Measurements from ENCODE around the gene DMD.

The DMD gene

DNA sequence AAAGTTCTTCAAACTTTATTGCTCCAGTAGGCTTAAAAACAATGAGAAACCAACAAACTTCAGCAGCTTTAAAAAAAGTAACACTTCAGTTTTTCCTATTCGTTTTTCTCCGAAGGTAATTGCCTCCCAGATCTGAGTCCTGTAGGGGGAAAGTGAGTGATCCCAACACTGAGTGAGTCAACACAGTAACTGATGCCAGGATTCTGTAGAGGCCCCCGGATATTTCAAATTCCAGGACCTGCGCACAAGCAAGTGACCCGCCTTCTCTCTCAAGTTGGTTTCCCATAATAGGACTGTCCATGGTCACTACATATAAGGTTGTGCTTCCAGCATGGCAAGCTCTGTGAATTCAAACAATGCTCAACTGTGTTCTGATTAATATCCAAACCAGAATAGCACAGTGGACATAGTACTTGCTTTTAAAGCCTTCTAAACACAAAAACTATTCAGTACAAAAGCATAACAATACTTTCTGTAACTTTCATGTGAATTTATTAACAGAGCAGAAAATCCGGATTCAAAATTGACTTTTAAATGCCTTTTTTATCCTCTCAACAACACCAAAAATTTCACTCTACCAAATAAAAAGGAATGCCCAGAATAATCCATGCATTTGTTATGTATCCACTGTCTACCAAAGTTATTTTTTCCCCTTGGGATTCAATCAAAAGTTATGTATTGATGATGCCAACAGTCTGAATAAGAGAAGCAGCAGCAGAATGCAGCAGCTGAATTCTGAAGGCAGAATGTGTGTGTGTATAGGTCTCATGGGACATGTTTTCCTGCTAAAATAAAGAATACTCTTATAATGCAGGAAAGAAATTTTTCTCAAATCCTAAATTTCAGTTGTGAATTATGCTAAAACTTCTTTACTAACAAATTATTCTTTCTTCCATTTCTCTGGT is at the start of gene DMD:
Gene DMD (minus strand): TSS at position 194 of the 905 bp plus-strand sequence. CDS start 237 bp downstream, outside the sequence.
- Mint-ChIP-seq H3K27me3 (no peaks in the 10 kb centered on the region), H3K4me1 (no peaks in the 10 kb centered on the region), H3K4me3 (no peak within 1 kb of the TSS), H3K9me3 (no peaks in the 10 kb centered on the region), H3K36me3 (ENCODE audit: insufficient read depth) (no peaks in the 10 kb centered on the region), H3K27ac (ENCODE audit: low read depth) (no peak within 1 kb of the TSS)
- no peak for DNase-seq (ENCODE audit: low spot score in 2 of 2)
- no peak for ATAC-seq (replicated peaks; ENCODE audit: extremely low read depth, poor library complexity, severe bottlenecking)

DNA sequence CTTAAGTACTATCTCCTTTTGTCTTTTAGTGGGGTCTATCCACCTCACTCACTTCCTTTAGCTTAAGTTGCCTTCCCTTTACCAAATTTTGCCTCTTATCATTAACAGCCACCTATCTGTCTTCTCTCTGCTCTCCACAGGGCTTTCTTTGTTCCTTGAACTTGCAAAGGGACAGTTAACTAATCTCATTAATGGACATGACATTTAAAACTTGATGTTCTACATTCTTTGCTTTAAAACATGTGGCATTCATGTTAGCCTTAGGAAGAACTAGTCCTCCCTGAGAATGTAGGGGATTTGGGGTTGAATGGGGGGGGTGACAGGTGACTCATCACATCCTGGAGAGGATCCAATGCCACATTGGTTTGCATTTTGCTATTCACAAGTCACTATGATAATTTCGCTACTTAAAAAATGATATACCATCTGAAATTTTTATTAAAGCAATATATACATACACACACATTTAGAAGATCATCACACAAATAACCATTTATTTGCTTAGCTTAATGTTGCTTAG is 41.0 kb upstream of the DMD start:
- no peak for DNase-seq (ENCODE audit: low spot score in 2 of 2)

DNA sequence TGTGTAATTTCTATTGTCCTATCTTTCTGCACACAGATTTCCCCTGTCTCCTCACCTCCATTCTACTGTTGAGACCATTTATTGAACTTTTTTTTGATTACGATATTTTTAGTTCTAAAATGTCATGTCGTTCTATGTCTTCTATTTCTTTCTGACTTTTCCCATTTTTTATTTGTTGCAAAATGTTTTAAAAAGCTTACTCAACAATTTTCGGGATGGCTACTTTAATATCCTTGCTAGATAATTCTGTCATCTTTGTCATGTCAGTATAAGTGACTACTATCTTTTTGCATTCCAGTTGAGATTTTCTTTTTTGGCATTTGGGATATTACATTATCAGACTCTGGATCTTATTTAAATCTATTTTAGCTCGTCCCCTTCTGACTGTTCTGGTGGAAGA is 7.5 kb upstream of the DMD start:
- Mint-ChIP-seq H3K27me3 (no peaks in the 10 kb centered on the region), H3K4me1 (no peaks in the 10 kb centered on the region), H3K36me3 (ENCODE audit: insufficient read depth) (no peaks in the 10 kb centered on the region), H3K9me3 (no peaks in the 10 kb centered on the region), H3K4me3 (no peak overlapping the region), H3K27ac (ENCODE audit: low read depth) (no peak overlapping the region)
- no peak for DNase-seq (ENCODE audit: low spot score in 2 of 2)
- ATAC-seq (replicated peaks; ENCODE audit: extremely low read depth, poor library complexity, severe bottlenecking) = no peak

More for the DNA sequence above, 41.0 kb upstream of the DMD start:
- H3K27me3 Mint-ChIP-seq = no peaks in the 10 kb centered on the region
- no peak overlapping the region for H3K4me3 Mint-ChIP-seq
- H3K27ac Mint-ChIP-seq (ENCODE audit: low read depth) = no peak overlapping the region
- no peaks in the 10 kb centered on the region for H3K9me3 Mint-ChIP-seq
- no peaks in the 10 kb centered on the region for H3K4me1 Mint-ChIP-seq
- no peak for ATAC-seq (replicated peaks; ENCODE audit: extremely low read depth, poor library complexity, severe bottlenecking)
- no peaks in the 10 kb centered on the region for H3K36me3 Mint-ChIP-seq (ENCODE audit: insufficient read depth)

DNA sequence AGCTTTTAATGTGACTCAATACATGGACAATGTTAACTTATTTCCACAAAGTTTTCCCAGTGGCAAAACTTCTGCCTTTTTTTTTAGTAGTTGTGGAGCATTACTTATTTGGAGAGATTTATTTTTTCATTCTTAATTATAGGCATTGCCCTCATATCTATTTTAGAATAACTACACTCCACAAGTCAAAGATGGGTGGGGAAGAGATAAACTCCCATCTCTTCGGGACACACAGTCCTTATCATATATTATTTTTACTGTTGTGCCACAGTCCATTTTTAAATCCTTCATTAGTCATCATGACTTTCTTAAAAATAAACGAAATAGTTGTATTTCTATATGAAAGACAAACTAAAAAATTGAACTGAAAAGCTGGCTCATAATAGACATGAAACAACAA is 1.2 kb downstream of the DMD start:
- Mint-ChIP-seq H3K27ac (ENCODE audit: low read depth) (no peak overlapping the region), H3K9me3 (no peaks in the 10 kb centered on the region), H3K27me3 (no peaks in the 10 kb centered on the region), H3K4me3 (no peak overlapping the region), H3K4me1 (no peaks in the 10 kb centered on the region), H3K36me3 (ENCODE audit: insufficient read depth) (no peaks in the 10 kb centered on the region)
- ATAC-seq (replicated peaks; ENCODE audit: extremely low read depth, poor library complexity, severe bottlenecking) (no peak), DNase-seq (ENCODE audit: low spot score in 2 of 2) (no peak)

DNA sequence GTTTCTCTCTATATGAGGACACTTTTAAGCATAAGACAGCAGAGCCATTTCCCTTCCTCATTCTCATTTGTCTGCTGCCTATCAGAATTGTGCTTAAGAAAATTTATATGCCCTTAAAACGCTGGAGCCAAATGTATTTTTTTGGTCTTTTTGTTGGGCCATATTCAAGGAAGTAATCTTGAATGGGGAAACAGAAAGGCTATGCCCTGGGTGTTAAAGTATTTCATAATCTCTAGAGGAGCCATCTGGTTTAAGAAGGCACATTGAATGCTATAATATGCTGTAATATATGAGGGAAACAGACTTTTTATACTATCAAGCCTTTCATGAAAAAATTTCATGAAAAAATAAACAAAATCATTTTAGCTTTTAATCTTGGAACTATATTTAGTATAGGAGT is 4.3 kb downstream of the DMD start:
- no peak for DNase-seq (ENCODE audit: low spot score in 2 of 2)
- Mint-ChIP-seq H3K36me3 (ENCODE audit: insufficient read depth) (no peaks in the 10 kb centered on the region), H3K9me3 (peaks cover 10% of the 10 kb centered on the region), H3K27me3 (no peaks in the 10 kb centered on the region), H3K4me3 (no peak overlapping the region), H3K27ac (ENCODE audit: low read depth) (no peak overlapping the region), H3K4me1 (no peaks in the 10 kb centered on the region)
- ATAC-seq (replicated peaks; ENCODE audit: extremely low read depth, poor library complexity, severe bottlenecking) = no peak

DNA sequence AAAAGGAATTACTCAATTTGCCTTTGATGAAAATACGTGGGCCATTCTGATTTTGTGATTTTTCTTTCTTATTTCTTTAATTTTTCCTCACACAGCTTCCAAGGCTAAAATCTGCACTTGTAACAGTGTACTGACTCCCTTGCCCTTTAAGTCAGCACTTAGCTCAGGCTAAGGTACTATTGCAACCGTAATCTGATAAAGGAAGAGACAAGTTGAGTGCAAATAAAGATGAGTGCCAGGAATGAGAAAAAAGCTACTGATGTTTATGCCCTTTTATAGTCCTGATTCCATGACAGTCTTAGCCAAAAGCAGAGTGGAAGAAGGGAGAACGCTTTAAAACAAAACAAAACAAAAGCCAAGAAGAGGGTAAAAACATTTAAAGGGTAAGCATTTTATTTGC is 6.0 kb downstream of the DMD start:
- no peak for ATAC-seq (replicated peaks; ENCODE audit: extremely low read depth, poor library complexity, severe bottlenecking)
- no peak overlapping the region for H3K27ac Mint-ChIP-seq (ENCODE audit: low read depth)
- H3K27me3 Mint-ChIP-seq = no peaks in the 10 kb centered on the region
- H3K4me1 Mint-ChIP-seq = no peaks in the 10 kb centered on the region
- no peak for DNase-seq (ENCODE audit: low spot score in 2 of 2)
- peaks cover 10% of the 10 kb centered on the region for H3K9me3 Mint-ChIP-seq
- no peak overlapping the region for H3K4me3 Mint-ChIP-seq
- no peaks in the 10 kb centered on the region for H3K36me3 Mint-ChIP-seq (ENCODE audit: insufficient read depth)

DNA sequence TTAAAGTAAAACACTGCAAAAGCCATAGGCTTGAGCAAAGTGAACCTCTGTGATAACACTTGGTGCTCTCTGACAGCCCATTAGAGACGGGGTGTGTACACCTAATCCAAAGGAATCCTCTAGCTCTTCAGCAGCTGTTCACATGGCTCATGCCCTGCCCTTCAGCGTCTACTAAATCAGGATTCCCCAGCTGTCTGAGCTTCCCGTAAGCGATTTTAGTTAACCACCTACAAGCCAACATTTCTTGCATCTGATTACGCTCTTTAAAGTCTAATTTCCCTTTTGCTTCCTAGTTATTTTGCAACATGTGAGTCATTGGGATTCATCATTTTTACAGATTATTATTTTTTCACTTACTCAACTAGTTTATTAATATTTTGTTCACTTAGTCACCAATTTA is 6.5 kb downstream of the DMD start:
- H3K9me3 Mint-ChIP-seq = peaks cover 10% of the 10 kb centered on the region
- DNase-seq (ENCODE audit: low spot score in 2 of 2) = no peak
- no peaks in the 10 kb centered on the region for H3K4me1 Mint-ChIP-seq
- no peaks in the 10 kb centered on the region for H3K36me3 Mint-ChIP-seq (ENCODE audit: insufficient read depth)
- no peak overlapping the region for H3K4me3 Mint-ChIP-seq
- no peak overlapping the region for H3K27ac Mint-ChIP-seq (ENCODE audit: low read depth)
- ATAC-seq (replicated peaks; ENCODE audit: extremely low read depth, poor library complexity, severe bottlenecking) = no peak
- no peaks in the 10 kb centered on the region for H3K27me3 Mint-ChIP-seq

DNA sequence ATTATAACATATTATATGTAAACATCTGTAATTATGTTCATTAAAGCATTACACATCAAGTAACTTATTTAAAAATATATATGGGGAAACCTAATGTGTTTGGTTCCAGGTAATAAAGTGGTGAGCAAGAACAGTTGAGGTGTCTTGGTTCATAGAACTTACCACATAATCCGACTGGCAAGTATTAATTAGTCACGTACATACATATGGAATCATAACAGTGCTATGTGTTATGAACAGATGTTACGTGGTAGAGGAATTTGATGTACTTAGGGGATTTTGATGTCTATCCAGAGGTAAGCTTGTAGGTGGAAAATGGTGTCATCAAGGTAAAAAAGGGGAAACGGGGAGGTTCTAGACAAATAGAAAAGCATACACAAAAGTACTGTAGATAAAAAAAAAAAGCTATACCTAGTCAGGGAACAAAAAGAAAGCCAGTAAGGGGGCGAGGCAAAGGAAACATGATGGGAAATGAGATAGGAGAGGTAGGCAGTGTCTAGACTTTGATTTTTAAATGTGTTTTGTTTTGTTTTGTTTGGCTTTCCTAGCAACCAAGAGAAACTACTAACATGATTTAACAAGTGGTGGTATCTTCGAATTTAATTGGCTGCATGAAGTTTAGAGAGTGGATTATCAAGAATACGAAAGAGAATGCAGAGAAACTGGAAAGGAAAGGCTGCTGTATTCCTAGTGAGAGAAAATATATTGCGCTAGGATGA is 12.6 kb downstream of the DMD start:
- Mint-ChIP-seq H3K36me3 (ENCODE audit: insufficient read depth) (no peaks in the 10 kb centered on the region), H3K9me3 (peaks cover 14% of the 10 kb centered on the region), H3K27ac (ENCODE audit: low read depth) (no peak overlapping the region), H3K4me3 (no peak overlapping the region), H3K4me1 (no peaks in the 10 kb centered on the region), H3K27me3 (no peaks in the 10 kb centered on the region)
- DNase-seq (ENCODE audit: low spot score in 2 of 2) = no peak
- no peak for ATAC-seq (replicated peaks; ENCODE audit: extremely low read depth, poor library complexity, severe bottlenecking)

DNA sequence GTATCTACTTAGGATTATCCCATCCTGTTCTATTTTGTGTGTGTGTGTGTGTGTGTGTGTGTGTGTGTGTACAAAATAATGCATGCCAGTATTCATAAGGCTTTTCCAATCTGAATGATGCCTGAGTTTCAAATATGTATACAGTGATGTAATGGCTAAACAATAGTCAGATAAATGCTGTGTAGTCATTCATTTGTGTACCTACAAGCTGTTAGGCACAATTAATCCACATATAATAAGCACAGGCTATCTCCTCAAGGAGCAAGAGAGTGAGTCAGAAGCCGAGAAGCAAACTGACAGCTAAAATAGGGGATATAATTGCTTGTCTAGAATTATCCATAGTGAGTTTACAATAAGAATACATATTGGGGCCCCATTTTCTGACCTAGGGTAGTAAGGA is 15.7 kb downstream of the DMD start:
- peaks cover 11% of the 10 kb centered on the region for H3K9me3 Mint-ChIP-seq
- ATAC-seq (replicated peaks; ENCODE audit: extremely low read depth, poor library complexity, severe bottlenecking) = no peak

DNA sequence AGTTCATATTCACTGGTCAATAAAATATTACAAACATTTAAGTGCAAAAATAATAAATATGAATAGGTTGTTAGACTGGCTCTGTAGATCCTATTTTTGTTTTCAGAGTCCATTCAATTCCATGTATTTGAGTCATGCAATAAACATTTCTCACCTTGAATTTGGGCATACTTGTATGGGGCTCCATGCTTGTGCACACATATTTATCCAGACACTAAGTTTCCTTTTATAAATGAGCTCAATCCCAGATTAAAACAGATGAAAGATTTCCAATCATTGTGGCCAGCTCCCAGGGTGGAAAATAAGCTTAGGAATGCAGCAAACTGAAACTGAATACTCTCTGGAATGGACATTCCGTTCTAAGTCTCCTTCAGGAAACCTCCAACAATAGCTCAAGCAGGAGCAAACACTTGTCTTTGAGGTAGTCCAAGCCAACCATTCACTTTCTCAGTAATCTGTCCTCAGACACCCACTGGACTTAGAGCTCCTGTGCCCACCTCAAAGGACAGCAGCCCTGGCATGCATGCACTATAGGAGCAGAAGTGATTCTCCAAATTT is 16.4 kb downstream of the DMD start:
- Mint-ChIP-seq H3K9me3 (peaks cover 11% of the 10 kb centered on the region), H3K27me3 (no peaks in the 10 kb centered on the region), H3K36me3 (ENCODE audit: insufficient read depth) (no peaks in the 10 kb centered on the region), H3K4me3 (no peak overlapping the region), H3K4me1 (no peaks in the 10 kb centered on the region), H3K27ac (ENCODE audit: low read depth) (no peak overlapping the region)
- no peak for DNase-seq (ENCODE audit: low spot score in 2 of 2)
- ATAC-seq (replicated peaks; ENCODE audit: extremely low read depth, poor library complexity, severe bottlenecking) = no peak

More for the DNA sequence above, 15.7 kb downstream of the DMD start:
- no peaks in the 10 kb centered on the region for H3K36me3 Mint-ChIP-seq (ENCODE audit: insufficient read depth)
- no peak overlapping the region for H3K27ac Mint-ChIP-seq (ENCODE audit: low read depth)
- no peaks in the 10 kb centered on the region for H3K27me3 Mint-ChIP-seq
- no peaks in the 10 kb centered on the region for H3K4me1 Mint-ChIP-seq
- H3K4me3 Mint-ChIP-seq = no peak overlapping the region
- DNase-seq (ENCODE audit: low spot score in 2 of 2) = no peak

DNA sequence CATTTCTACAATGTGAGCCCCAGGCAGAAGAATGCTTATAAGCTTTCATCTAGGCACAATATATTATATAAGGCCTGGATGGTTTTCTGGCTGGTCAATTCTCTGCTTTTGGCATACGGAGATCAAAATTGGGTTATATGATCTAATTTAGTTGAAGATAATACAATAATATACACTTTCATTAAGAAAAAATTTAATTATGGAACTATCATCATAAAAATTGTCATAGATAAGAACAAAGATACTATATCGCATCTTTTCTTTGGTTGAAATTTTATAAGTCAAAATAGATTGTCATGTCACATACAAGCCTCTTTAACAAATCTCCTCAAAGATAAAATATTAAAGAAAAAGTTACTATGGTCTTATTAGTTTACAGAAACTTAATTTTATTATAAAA is 17.1 kb downstream of the DMD start:
- no peak for DNase-seq (ENCODE audit: low spot score in 2 of 2)
- Mint-ChIP-seq H3K4me1 (no peaks in the 10 kb centered on the region), H3K27ac (ENCODE audit: low read depth) (no peak overlapping the region), H3K36me3 (ENCODE audit: insufficient read depth) (no peaks in the 10 kb centered on the region), H3K27me3 (no peaks in the 10 kb centered on the region), H3K4me3 (no peak overlapping the region), H3K9me3 (peaks cover 9% of the 10 kb centered on the region)
- ATAC-seq (replicated peaks; ENCODE audit: extremely low read depth, poor library complexity, severe bottlenecking) = no peak

DNA sequence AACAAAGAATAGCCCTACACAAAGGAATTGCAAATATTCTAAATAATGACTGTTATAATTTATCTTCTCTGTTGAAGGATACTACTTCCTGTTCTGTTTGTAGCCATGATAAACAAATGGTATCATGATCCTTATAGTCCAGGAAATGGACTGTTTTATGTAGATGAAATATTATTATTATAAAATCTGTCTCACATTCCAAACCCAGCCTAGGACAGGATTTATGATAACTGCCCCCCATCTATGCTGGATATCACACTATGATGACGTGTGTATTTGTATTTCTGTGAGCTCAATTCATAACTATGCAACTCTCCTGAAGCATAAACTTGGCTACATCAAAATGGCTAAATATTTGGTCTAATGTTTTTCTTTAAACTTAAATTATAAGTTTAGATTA is 21.3 kb downstream of the DMD start:
- H3K9me3 Mint-ChIP-seq = no peaks in the 10 kb centered on the region
- H3K27ac Mint-ChIP-seq (ENCODE audit: low read depth) = no peak overlapping the region
- no peak for ATAC-seq (replicated peaks; ENCODE audit: extremely low read depth, poor library complexity, severe bottlenecking)
- no peaks in the 10 kb centered on the region for H3K36me3 Mint-ChIP-seq (ENCODE audit: insufficient read depth)
- no peaks in the 10 kb centered on the region for H3K27me3 Mint-ChIP-seq
- no peak for DNase-seq (ENCODE audit: low spot score in 2 of 2)
- H3K4me1 Mint-ChIP-seq = no peaks in the 10 kb centered on the region
- H3K4me3 Mint-ChIP-seq = no peak overlapping the region

Measured in central memory CD8-positive, alpha-beta T cell (primary cell).